ENCODE results near the gene NPR3.

NPR3 gene

DNA sequence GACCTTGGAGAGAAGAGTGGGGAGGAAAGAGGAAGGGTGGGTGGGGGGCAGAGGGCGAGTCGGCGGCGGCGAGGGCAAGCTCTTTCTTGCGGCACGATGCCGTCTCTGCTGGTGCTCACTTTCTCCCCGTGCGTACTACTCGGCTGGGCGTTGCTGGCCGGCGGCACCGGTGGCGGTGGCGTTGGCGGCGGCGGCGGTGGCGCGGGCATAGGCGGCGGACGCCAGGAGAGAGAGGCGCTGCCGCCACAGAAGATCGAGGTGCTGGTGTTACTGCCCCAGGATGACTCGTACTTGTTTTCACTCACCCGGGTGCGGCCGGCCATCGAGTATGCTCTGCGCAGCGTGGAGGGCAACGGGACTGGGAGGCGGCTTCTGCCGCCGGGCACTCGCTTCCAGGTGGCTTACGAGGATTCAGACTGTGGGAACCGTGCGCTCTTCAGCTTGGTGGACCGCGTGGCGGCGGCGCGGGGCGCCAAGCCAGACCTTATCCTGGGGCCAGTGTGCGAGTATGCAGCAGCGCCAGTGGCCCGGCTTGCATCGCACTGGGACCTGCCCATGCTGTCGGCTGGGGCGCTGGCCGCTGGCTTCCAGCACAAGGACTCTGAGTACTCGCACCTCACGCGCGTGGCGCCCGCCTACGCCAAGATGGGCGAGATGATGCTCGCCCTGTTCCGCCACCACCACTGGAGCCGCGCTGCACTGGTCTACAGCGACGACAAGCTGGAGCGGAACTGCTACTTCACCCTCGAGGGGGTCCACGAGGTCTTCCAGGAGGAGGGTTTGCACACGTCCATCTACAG lies 760 bp downstream of the NPR3 start:
- Histone ChIP-seq H3K9me3 (ENCODE audit: control insufficient read depth, low read length) (no peaks in the 10 kb centered on the region), H3K4me3 (ENCODE audit: insufficient read depth, low read depth, low read length, poor library complexity, severe bottlenecking) (no peak overlapping the region), H3K36me3 (ENCODE audit: control insufficient read depth, insufficient read depth, low read length) (no peaks in the 10 kb centered on the region), H3K27me3 (replicated peaks; ENCODE audit: control insufficient read depth, insufficient read depth, low read length, poor library complexity, severe bottlenecking) (peaks cover 8% of the 10 kb centered on the region), H3K27ac (ENCODE audit: insufficient read depth, low read length, poor library complexity, severe bottlenecking) (no peak overlapping the region), H3K4me1 (ENCODE audit: control insufficient read depth, insufficient read depth, low read length, poor library complexity, severe bottlenecking) (no peaks in the 10 kb centered on the region)
- no peak for DNase-seq

DNA sequence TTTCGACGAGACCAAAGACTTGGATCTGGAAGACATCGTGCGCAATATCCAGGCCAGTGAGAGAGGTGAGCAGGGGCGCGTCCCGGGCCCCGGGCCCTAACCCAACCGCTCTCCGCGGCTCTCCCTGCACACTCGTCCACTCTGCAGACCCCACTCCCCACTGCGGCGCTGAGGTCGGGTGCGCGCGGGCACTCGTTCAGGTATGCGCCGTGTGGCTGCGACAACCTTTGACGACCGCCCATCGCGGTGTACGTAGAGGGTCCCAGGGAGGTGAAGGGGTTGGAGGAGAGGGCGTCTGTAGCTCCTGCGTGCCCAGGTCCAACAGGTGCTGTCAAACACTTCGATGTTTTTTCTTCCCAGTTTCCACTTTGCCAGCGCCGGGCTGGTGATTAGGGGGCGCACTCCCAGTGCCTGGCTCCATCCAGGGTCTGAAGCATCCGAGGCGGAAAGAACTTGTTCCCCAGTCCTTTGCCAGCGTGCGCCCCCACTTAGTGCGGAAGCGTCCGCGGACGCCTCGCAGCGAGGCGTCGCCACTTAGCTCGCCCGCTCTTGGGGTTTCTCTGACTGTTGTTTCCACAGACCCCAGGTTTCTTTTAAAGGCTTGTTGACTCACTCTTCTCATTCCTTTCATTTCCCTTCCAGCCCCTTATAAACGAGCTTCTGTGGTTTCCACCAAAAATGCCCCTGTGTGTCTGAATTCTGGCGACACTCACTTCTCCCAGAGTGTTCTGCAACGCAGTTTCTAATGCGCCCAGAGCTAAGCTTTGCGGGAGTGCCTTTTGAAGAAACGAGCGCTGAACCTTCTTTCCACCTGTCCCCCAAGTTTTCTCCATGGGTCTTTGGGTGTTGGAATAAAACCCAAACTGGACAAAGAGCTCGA lies 1.6 kb downstream of the NPR3 start:
- H3K36me3 ChIP-seq (ENCODE audit: control insufficient read depth, insufficient read depth, low read length), result no peaks in the 10 kb centered on the region
- no peaks in the 10 kb centered on the region for H3K9me3 ChIP-seq (ENCODE audit: control insufficient read depth, low read length)
- DNase-seq, result no peak
- H3K4me3 ChIP-seq (ENCODE audit: insufficient read depth, low read depth, low read length, poor library complexity, severe bottlenecking), result no peak overlapping the region
- no peak overlapping the region for H3K27ac ChIP-seq (ENCODE audit: insufficient read depth, low read length, poor library complexity, severe bottlenecking)
- no peaks in the 10 kb centered on the region for H3K4me1 ChIP-seq (ENCODE audit: control insufficient read depth, insufficient read depth, low read length, poor library complexity, severe bottlenecking)
- H3K27me3 ChIP-seq (replicated peaks; ENCODE audit: control insufficient read depth, insufficient read depth, low read length, poor library complexity, severe bottlenecking), result peaks cover 8% of the 10 kb centered on the region

DNA sequence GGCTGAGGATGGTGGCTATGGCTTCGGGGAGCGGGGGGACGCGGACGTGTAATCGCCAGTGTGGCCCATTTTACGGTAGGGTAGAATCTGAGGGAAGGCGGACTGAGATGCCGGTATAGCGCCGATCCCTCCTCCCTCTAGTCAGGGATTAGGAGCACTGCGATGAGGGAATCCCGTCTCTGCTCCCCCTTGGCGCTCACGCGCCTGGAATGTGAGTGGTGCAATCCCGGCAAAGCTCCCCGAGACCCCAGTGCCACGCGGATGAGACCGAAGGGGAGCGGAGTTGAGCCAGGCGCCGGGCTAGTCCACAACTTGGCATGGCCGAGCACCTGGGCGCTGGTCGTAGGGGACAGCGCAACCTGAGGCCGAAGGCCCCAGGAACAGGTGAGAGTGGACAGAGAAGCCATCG lies 2.2 kb downstream of the NPR3 start:
- Histone ChIP-seq H3K27me3 (replicated peaks; ENCODE audit: control insufficient read depth, insufficient read depth, low read length, poor library complexity, severe bottlenecking) (peaks cover 8% of the 10 kb centered on the region), H3K9me3 (ENCODE audit: control insufficient read depth, low read length) (no peaks in the 10 kb centered on the region), H3K4me3 (ENCODE audit: insufficient read depth, low read depth, low read length, poor library complexity, severe bottlenecking) (no peak overlapping the region), H3K36me3 (ENCODE audit: control insufficient read depth, insufficient read depth, low read length) (no peaks in the 10 kb centered on the region), H3K27ac (ENCODE audit: insufficient read depth, low read length, poor library complexity, severe bottlenecking) (no peak overlapping the region), H3K4me1 (ENCODE audit: control insufficient read depth, insufficient read depth, low read length, poor library complexity, severe bottlenecking) (no peaks in the 10 kb centered on the region)
- no peak for DNase-seq

- no peak overlapping the region for H3K27ac ChIP-seq (ENCODE audit: insufficient read depth, low read length, poor library complexity, severe bottlenecking)
- no peak overlapping the region for H3K4me3 ChIP-seq (ENCODE audit: insufficient read depth, low read depth, low read length, poor library complexity, severe bottlenecking)
Measured at GRCh38 chr5:32713770-32714381, 2.8 kb downstream of the NPR3 start.

DNA sequence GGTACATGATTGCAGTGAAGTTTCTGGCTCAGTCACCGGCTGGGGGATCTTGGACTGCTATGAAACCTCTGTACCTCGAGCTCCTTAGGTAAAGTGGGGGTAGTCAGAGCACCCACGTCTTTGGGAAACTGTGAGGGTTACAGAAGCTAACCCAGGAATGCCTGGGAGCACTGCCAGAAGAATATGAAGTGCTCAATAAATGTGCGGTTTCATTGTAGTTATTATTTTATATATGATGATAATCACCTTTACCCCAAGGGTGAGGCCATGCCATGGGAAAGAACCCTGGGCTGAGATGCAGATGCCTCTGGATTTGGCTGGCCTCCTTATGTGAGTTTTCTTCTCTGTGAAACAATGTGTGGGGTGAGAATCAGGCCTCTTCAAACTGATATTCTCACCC lies 3.7 kb downstream of the NPR3 start:
- Histone ChIP-seq H3K27ac (ENCODE audit: insufficient read depth, low read length, poor library complexity, severe bottlenecking) (no peak overlapping the region), H3K36me3 (ENCODE audit: control insufficient read depth, insufficient read depth, low read length) (no peaks in the 10 kb centered on the region), H3K27me3 (replicated peaks; ENCODE audit: control insufficient read depth, insufficient read depth, low read length, poor library complexity, severe bottlenecking) (peaks cover 2% of the 10 kb centered on the region), H3K9me3 (ENCODE audit: control insufficient read depth, low read length) (no peaks in the 10 kb centered on the region), H3K4me1 (ENCODE audit: control insufficient read depth, insufficient read depth, low read length, poor library complexity, severe bottlenecking) (no peaks in the 10 kb centered on the region), H3K4me3 (ENCODE audit: insufficient read depth, low read depth, low read length, poor library complexity, severe bottlenecking) (no peak overlapping the region)
- DNase-seq, result no peak

More at GRCh38 chr5:32713770-32714381, 2.8 kb downstream of the NPR3 start:
- DNase-seq, result no peak
- Histone ChIP-seq H3K4me1 (ENCODE audit: control insufficient read depth, insufficient read depth, low read length, poor library complexity, severe bottlenecking) (no peaks in the 10 kb centered on the region), H3K9me3 (ENCODE audit: control insufficient read depth, low read length) (no peaks in the 10 kb centered on the region), H3K27me3 (replicated peaks; ENCODE audit: control insufficient read depth, insufficient read depth, low read length, poor library complexity, severe bottlenecking) (peaks cover 8% of the 10 kb centered on the region), H3K36me3 (ENCODE audit: control insufficient read depth, insufficient read depth, low read length) (no peaks in the 10 kb centered on the region)

DNA sequence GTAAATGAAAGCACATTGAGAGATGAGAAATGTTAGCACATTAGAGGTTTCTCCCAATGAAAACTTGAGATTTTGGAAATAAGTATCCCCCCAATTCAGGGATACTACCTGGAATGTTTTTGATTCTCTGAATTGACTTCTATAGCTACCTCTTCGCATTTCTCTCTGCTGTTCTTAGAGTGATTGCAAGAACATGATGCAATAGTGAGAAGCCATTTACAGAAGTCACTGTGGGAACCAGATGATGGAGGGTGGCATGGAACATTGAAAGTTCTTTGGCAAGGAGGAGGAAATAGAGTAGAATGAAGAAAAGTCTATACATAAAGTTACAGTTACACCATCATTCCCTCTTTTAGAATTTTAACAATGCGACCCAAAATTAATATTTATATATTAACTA lies 9.2 kb downstream of the NPR3 start:
- no peaks in the 10 kb centered on the region for H3K27me3 ChIP-seq (replicated peaks; ENCODE audit: control insufficient read depth, insufficient read depth, low read length, poor library complexity, severe bottlenecking)
- H3K9me3 ChIP-seq (ENCODE audit: control insufficient read depth, low read length), result no peaks in the 10 kb centered on the region
- no peaks in the 10 kb centered on the region for H3K36me3 ChIP-seq (ENCODE audit: control insufficient read depth, insufficient read depth, low read length)
- no peak overlapping the region for H3K27ac ChIP-seq (ENCODE audit: insufficient read depth, low read length, poor library complexity, severe bottlenecking)
- no peaks in the 10 kb centered on the region for H3K4me1 ChIP-seq (ENCODE audit: control insufficient read depth, insufficient read depth, low read length, poor library complexity, severe bottlenecking)
- DNase-seq, result no peak
- H3K4me3 ChIP-seq (ENCODE audit: insufficient read depth, low read depth, low read length, poor library complexity, severe bottlenecking), result no peak overlapping the region

DNA sequence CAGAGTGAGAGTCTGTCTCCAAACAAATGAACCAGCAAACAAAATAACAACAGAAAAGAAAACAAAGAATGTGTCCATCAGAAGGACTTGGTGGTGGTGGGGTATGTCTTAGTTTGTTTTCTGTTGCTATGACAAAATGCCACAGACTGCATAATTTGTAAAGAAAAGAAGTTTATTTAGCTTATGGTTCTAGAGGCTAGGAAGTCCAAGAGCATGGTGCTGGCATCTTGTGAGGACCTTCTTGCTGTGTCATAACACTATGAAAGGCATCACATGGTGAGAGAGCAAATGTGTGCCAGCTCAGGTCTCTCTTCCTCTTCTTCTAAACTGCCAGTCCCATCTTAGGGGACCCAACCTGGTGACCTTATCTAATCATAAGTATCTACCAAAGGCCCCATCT lies 10.5 kb downstream of the NPR3 start:
- H3K27me3 ChIP-seq (replicated peaks; ENCODE audit: control insufficient read depth, insufficient read depth, low read length, poor library complexity, severe bottlenecking), result no peaks in the 10 kb centered on the region
- no peak overlapping the region for H3K27ac ChIP-seq (ENCODE audit: insufficient read depth, low read length, poor library complexity, severe bottlenecking)
- no peak for DNase-seq
- no peaks in the 10 kb centered on the region for H3K36me3 ChIP-seq (ENCODE audit: control insufficient read depth, insufficient read depth, low read length)
- no peaks in the 10 kb centered on the region for H3K4me1 ChIP-seq (ENCODE audit: control insufficient read depth, insufficient read depth, low read length, poor library complexity, severe bottlenecking)
- H3K4me3 ChIP-seq (ENCODE audit: insufficient read depth, low read depth, low read length, poor library complexity, severe bottlenecking), result no peak overlapping the region
- H3K9me3 ChIP-seq (ENCODE audit: control insufficient read depth, low read length), result no peaks in the 10 kb centered on the region

GRCh38 chr5:32722957-32723356 lies 11.8 kb downstream of the NPR3 start:
- Histone ChIP-seq H3K4me1 (ENCODE audit: control insufficient read depth, insufficient read depth, low read length, poor library complexity, severe bottlenecking) (no peaks in the 10 kb centered on the region), H3K27ac (ENCODE audit: insufficient read depth, low read length, poor library complexity, severe bottlenecking) (no peak overlapping the region), H3K9me3 (ENCODE audit: control insufficient read depth, low read length) (no peaks in the 10 kb centered on the region), H3K27me3 (replicated peaks; ENCODE audit: control insufficient read depth, insufficient read depth, low read length, poor library complexity, severe bottlenecking) (no peaks in the 10 kb centered on the region), H3K4me3 (ENCODE audit: insufficient read depth, low read depth, low read length, poor library complexity, severe bottlenecking) (no peak overlapping the region), H3K36me3 (ENCODE audit: control insufficient read depth, insufficient read depth, low read length) (no peaks in the 10 kb centered on the region)
- DNase-seq, result no peak

- Histone ChIP-seq H3K27ac (ENCODE audit: insufficient read depth, low read length, poor library complexity, severe bottlenecking) (no peak overlapping the region), H3K36me3 (ENCODE audit: control insufficient read depth, insufficient read depth, low read length) (no peaks in the 10 kb centered on the region), H3K27me3 (replicated peaks; ENCODE audit: control insufficient read depth, insufficient read depth, low read length, poor library complexity, severe bottlenecking) (no peaks in the 10 kb centered on the region), H3K4me3 (ENCODE audit: insufficient read depth, low read depth, low read length, poor library complexity, severe bottlenecking) (no peak overlapping the region), H3K9me3 (ENCODE audit: control insufficient read depth, low read length) (no peaks in the 10 kb centered on the region), H3K4me1 (ENCODE audit: control insufficient read depth, insufficient read depth, low read length, poor library complexity, severe bottlenecking) (no peaks in the 10 kb centered on the region)
- DNase-seq, result no peak
Measured at GRCh38 chr5:32724526-32724925, 13.4 kb downstream of the NPR3 start.

Measured in effector memory CD4-positive, alpha-beta T cell (primary cell).